ENCODE measurements around the gene WDR7.

Gene WDR7

DNA sequence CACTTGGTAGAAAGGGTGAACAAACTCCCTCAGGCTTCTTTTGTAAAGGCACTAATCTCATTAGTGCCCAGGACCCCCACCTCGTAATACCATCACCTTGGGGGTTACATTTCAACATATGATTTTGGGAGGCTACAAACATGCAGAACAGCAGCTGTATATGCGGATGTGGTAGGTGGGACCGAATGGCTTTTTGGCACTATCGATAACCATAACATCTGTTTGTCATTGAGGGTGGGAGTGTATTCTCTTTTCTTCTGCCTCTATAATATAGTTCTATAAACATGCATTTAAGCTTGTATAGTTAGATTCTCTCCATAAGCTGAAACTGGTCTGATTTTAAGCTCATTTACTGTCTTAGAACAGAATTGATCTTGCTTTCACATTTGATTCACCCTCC, 256.6 kb downstream of the WDR7 start:
- TF ChIP-seq, protein P1, sequence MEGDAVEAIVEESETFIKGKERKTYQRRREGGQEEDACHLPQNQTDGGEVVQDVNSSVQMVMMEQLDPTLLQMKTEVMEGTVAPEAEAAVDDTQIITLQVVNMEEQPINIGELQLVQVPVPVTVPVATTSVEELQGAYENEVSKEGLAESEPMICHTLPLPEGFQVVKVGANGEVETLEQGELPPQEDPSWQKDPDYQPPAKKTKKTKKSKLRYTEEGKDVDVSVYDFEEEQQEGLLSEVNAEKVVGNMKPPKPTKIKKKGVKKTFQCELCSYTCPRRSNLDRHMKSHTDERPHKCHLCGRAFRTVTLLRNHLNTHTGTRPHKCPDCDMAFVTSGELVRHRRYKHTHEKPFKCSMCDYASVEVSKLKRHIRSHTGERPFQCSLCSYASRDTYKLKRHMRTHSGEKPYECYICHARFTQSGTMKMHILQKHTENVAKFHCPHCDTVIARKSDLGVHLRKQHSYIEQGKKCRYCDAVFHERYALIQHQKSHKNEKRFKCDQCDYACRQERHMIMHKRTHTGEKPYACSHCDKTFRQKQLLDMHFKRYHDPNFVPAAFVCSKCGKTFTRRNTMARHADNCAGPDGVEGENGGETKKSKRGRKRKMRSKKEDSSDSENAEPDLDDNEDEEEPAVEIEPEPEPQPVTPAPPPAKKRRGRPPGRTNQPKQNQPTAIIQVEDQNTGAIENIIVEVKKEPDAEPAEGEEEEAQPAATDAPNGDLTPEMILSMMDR (conservative IDR thresholded peaks at IDR 0.05) = no peak
- no peak overlapping the region for H3K27ac ChIP-seq

DNA sequence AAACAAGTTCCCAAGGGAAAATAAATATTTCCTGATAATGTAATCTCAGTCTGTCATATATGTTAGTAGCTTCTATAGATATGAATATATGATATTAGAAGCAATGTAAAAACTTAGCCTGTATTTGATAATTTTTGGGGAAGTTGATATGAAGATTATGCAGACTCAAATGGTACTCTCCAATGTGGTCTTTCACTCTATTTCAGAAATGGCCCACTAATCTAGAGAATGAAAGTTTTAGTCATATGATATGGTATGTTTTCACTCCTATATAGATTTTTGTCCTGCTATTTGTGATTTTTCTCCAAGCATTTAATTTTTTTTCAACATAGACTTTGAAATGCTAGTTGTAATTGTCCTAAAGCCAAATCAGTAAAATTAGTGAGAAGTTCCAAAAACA, 259.1 kb downstream of the WDR7 start:
- TF ChIP-seq, protein P1 (conservative IDR thresholded peaks at IDR 0.05) = no peak
- H3K27ac ChIP-seq = no peak overlapping the region

DNA sequence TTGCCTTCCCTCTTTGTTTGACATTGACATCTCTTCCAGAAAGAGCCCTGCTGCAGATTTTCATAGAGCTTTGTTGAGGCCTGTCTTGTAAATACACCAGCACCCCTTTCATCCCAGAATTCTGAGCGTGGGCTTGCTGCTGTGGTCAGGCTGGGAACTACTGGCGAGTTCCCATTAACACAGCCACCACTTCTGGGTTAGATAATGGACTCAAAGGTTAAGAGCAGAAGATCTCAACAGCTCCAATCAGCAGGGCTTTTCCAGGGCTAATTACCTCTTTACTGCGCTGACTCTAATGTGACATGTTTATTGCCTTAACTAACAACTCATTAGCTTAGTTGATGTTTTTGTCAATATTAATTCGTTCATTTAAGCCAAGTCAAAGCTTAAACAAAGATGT, 259.8 kb downstream of the WDR7 start:
- TF ChIP-seq, protein P1 (conservative IDR thresholded peaks at IDR 0.05) = no peak
- H3K27ac ChIP-seq = no peak overlapping the region

DNA sequence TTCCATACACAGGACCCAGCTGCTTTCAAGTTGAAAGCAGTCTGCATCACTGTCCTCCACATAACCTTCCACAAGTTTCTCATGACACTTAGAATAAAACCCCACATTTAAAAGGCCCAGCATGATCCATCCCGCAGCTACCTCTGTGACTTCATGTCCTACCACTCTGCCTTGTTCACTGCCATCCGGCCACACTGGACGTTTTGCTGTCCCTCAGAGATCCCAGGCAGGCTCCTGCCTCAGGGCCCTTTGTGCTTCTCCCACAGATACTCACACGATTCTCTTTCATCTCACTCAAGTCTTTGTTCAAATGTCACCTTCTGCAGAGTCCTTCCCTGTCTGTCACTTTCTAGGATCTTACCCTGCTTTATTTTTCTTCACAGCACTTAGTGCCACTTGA, 262.8 kb downstream of the WDR7 start:
- no peak overlapping the region for H3K27ac ChIP-seq
- TF ChIP-seq, protein P1 (conservative IDR thresholded peaks at IDR 0.05) = no peak

DNA sequence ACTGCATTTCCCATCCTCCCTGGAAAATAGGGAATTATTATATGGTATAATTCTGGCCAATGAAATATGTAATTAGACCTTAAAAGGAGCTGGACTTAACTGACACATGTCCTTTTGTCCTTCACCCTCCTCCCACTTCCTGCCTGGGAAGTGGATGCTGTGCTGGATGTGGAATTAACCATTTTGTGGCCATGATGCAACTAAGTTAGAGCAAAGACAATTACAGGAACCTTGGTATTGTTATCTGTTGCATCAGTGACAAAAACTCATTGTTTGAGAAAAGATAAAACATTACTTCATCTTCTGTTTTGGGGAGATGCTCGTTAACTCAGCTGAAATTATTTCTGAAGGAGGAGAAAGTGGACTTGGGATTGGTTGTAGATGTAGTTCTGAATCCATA, 268.0 kb downstream of the WDR7 start:
- TF ChIP-seq, protein P1 (conservative IDR thresholded peaks at IDR 0.05) = no peak
- H3K27ac ChIP-seq = no peak overlapping the region

DNA sequence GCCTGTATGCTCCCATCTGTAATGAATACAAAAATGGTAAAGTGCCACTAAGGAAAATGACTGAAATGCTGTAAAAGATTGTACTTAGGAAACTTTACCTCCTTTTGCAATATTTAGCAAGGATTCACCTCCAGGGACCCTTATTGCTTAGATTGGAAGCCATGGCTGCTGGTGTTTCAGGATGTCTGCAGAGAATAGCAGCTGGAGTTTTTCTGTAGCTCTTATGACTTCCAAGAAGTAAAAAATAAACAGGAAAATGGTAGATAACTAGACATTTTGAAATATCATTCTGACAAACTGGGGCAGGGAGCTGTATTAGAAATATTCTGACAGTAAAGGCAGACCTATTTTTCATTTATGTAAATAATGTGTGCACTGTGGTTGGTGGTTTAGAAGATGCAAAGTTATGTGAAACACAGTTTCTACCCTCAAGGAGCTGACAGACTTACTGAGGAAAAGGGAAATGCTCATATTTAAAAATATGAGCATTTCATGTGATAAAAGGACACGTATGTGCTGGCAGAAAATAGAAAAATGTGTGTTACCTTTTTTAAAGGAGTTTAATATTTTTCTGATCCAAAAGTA, 270.8 kb downstream of the WDR7 start:
- no peak overlapping the region for H3K27ac ChIP-seq
- TF ChIP-seq, protein P1 (conservative IDR thresholded peaks at IDR 0.05) = no peak

DNA sequence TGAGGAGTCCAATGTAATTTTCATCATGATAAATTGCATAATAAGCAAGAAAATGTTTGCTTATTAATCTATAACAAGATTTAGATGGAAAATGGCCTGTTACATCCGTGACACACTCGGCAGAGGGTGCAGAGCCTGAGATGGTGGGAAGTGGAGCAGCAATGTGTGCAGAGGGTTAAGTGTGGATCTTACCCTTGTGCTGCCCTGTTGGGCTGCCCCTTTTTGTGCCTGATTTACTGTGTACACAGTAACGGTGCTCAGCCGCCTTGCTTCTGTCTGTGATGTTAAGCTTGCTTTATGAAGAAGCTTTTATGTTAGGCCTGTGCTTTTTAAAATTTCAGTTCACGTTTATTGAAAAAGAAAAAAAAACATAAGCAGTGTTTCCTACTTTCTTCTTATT, 275.6 kb downstream of the WDR7 start:
- H3K27ac ChIP-seq = no peak overlapping the region
- TF ChIP-seq, protein P1 (conservative IDR thresholded peaks at IDR 0.05) = no peak

Measured in VCaP (cell line).